BLaER1 treated with 17β-estradiol and CSF1 and Interleukin-3, amounts not matched to agents 10 nM and 100 nM (cell line): Measurements from ENCODE around the gene CDKAL1.

Source experiments
- H3K27ac ChIP-seq, 11 experiments: shearing (Covaris generic); formaldehyde crosslinking; 2 replicates each; pipeline ENCODE4 v1.8.1; 2022
- H3K27me3 ChIP-seq, 11 experiments: shearing (Covaris generic); formaldehyde crosslinking; 2 replicates each; pipeline ENCODE4 v1.8.1; 2022
- H3K36me3 ChIP-seq, 11 experiments: shearing (Covaris generic); formaldehyde crosslinking; 2 replicates each; pipeline ENCODE4 v1.8.1; 2022
- H3K4me1 ChIP-seq, 10 experiments: shearing (Covaris generic); formaldehyde crosslinking; 2 replicates each; pipeline ENCODE4 v1.8.1; 2022
- H3K4me2 ChIP-seq, 11 experiments: shearing (Covaris generic); formaldehyde crosslinking; 2 replicates each; pipeline ENCODE4 v1.8.1; 2022
- H3K4me3 ChIP-seq, 10 experiments: shearing (Covaris generic); formaldehyde crosslinking; 2 replicates each; pipeline ENCODE4 v1.8.1; 2022
- H3K9ac ChIP-seq, 11 experiments: shearing (Covaris generic); formaldehyde crosslinking; 2 replicates each; pipeline ENCODE4 v1.8.1; 2022
- H3K9me3 ChIP-seq, 11 experiments: shearing (Covaris generic); formaldehyde crosslinking; replicated peaks in 1 of 11; 2 replicates each; pipeline ENCODE4 v1.8.1; 2022
- H4K20me1 ChIP-seq, 11 experiments: shearing (Covaris generic); formaldehyde crosslinking; 2 replicates each; pipeline ENCODE4 v1.8.1; 2022
- Cebpa-rat ChIP-seq, 11 experiments: shearing (Covaris generic); IDR thresholded peaks; 2 replicates each; pipeline ENCODE4 v1.8.1; 2022

CDKAL1 gene

DNA sequence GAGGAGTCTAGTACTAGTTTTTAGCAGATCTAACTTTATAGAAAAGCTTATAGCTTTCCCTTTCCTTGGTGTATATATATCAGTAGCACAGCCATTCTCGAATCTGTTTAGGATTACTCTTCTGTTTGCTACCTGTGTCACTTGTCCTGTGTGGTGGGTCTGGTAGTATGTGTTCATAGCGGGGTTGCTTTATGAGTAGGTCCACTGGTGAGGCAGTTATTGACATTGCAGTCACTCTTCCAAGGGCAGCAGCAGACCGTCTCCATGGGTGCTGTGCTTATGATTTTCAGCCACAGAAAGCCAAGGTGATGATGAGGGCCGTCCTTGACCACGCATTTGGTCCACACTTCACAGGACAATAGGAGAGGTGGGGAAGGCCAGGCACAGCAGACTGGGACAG is 171.5 kb downstream of the CDKAL1 start:
- Histone ChIP-seq H3K27me3 (no peaks in the 10 kb centered on the region), H3K9ac (no peak overlapping the region), H3K9me3 (peaks cover 0 to 9% (median 0%) of the 10 kb centered on the region in 11 experiments; a peak in 1 of 22 replicates), H3K4me1 (peaks cover 0 to 11% (median 8%) of the 10 kb centered on the region in 10 experiments; a peak in 13 of 20 replicates), H4K20me1 (peaks cover 0 to 10% (median 0%) of the 10 kb centered on the region in 11 experiments; a peak in 1 of 22 replicates), H3K4me2 (no peak overlapping the region), H3K4me3 (no peak overlapping the region), H3K36me3 (peaks cover 0 to 7% (median 0%) of the 10 kb centered on the region in 11 experiments; a peak in 1 of 22 replicates), H3K27ac (no peak overlapping the region)
- TF ChIP-seq Cebpa-rat (IDR thresholded peaks at IDR 0.05), result no peak

- Histone ChIP-seq H3K9me3 (peaks cover 0 to 9% (median 0%) of the 10 kb centered on the region in 11 experiments; a peak in 1 of 22 replicates), H3K27ac (no peak overlapping the region), H3K9ac (no peak overlapping the region), H3K4me1 (peaks cover 0 to 11% (median 8%) of the 10 kb centered on the region in 10 experiments; a peak in 13 of 20 replicates), H3K4me3 (no peak overlapping the region), H3K4me2 (no peak overlapping the region), H3K36me3 (peaks cover 0 to 7% (median 0%) of the 10 kb centered on the region in 11 experiments; a peak in 1 of 22 replicates), H3K27me3 (no peaks in the 10 kb centered on the region), H4K20me1 (peaks cover 0 to 10% (median 0%) of the 10 kb centered on the region in 11 experiments; a peak in 1 of 22 replicates)
- no peak for TF ChIP-seq Cebpa-rat (IDR thresholded peaks at IDR 0.05)
These were observed 172.1 kb downstream of the CDKAL1 start for GRCh38 chr6:20706238-20706938.

GRCh38 chr6:20706939-20707485 is 172.8 kb downstream of the CDKAL1 start:
- H3K27me3 ChIP-seq, result no peaks in the 10 kb centered on the region
- H3K9me3 ChIP-seq, result peaks cover 0 to 8% (median 0%) of the 10 kb centered on the region in 11 experiments; a peak in 1 of 22 replicates
- H3K36me3 ChIP-seq, result peaks cover 0 to 7% (median 0%) of the 10 kb centered on the region in 11 experiments; a peak in 1 of 22 replicates
- no peak overlapping the region for H3K4me3 ChIP-seq
- H4K20me1 ChIP-seq, result peaks cover 0 to 10% (median 0%) of the 10 kb centered on the region in 11 experiments; a peak in 1 of 22 replicates
- H3K27ac ChIP-seq, result no peak overlapping the region
- TF ChIP-seq Cebpa-rat (IDR thresholded peaks at IDR 0.05), result no peak
- no peak overlapping the region for H3K4me2 ChIP-seq
- peaks cover 0 to 11% (median 8%) of the 10 kb centered on the region in 10 experiments; a peak in 13 of 20 replicates for H3K4me1 ChIP-seq
- H3K9ac ChIP-seq, result no peak overlapping the region

GRCh38 chr6:20707870-20708269 is 173.6 kb downstream of the CDKAL1 start:
- Histone ChIP-seq H3K4me1 (peaks cover 0 to 11% (median 8%) of the 10 kb centered on the region in 10 experiments; a peak in 13 of 20 replicates), H3K36me3 (no peaks in the 10 kb centered on the region), H3K9ac (no peak overlapping the region), H4K20me1 (peaks cover 0 to 2% (median 0%) of the 10 kb centered on the region in 11 experiments; a peak in 1 of 22 replicates), H3K4me2 (no peak overlapping the region), H3K27me3 (no peaks in the 10 kb centered on the region), H3K4me3 (no peak overlapping the region), H3K27ac (no peak overlapping the region), H3K9me3 (no peaks in the 10 kb centered on the region)
- no peak for TF ChIP-seq Cebpa-rat (IDR thresholded peaks at IDR 0.05)

DNA sequence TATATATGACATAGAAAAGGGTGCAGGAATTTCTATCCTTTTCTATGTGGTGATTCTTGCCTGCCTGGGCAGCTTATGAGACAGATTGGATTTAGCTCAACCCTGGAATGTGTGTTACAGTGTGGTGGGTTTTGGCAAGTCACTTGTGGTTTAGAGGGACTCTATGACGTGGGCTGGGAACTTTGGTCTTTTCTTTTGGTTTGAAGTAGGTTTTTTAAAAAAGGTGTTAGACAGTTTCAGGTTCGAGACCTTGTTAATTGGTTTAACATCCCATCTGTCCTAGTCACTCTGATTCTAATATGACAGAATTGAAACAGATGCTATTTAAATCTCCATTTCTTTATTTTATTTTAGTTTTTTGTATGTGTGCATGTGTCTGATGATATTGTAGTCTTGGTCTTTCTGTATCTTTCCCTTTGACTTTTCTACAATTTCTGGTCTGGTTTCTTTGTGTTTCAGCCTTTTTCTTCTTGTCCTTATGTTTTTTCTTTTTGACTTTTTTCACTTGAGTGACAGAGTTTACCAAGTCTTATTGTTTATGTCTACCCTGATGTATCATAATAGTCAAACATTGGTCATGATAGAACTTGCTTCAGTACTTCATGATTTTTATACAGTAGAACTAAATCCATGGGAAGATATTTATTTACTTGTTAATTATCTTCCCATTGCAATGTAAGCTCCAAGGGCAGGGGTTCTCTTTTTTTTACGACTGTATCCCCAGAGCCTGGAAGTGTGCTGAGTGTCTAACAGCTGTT is 174.3 kb downstream of the CDKAL1 start:
- no peaks in the 10 kb centered on the region for H3K27me3 ChIP-seq
- H3K9ac ChIP-seq, result no peak overlapping the region
- no peaks in the 10 kb centered on the region for H3K36me3 ChIP-seq
- H3K4me3 ChIP-seq, result no peak overlapping the region
- no peak for TF ChIP-seq Cebpa-rat (IDR thresholded peaks at IDR 0.05)
- no peak overlapping the region for H3K27ac ChIP-seq
- peaks cover 0 to 11% (median 8%) of the 10 kb centered on the region in 10 experiments; a peak in 13 of 20 replicates for H3K4me1 ChIP-seq
- no peaks in the 10 kb centered on the region for H4K20me1 ChIP-seq
- no peak overlapping the region; a peak in 1 of 22 replicates for H3K4me2 ChIP-seq
- no peaks in the 10 kb centered on the region for H3K9me3 ChIP-seq

DNA sequence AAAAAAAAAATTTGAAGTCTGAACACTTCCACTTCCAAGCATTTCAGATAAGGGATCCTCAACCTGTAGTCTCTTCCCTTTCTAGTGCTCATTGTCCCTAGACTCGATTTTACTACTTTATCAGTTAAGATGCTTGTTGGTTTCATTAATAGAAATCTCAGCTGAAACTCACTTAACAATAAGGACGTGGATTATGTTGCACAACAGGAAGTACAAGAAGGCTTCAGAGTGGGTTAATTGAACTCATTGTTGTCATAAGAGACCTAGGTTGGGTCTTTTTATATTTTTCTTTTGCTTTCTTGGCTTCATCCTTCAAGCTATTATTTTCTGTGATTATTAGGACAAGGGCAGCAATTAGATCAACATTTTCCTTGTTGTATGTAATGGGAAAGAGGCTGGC is 175.2 kb downstream of the CDKAL1 start:
- Histone ChIP-seq H4K20me1 (no peaks in the 10 kb centered on the region), H3K4me2 (peak overlapping the region in 8 of 11 experiments; percentile 8 to 40 (median 27); a peak in 9 of 22 replicates), H3K9me3 (no peaks in the 10 kb centered on the region), H3K36me3 (no peaks in the 10 kb centered on the region), H3K27me3 (no peaks in the 10 kb centered on the region), H3K9ac (no peak overlapping the region), H3K4me1 (peaks cover 0 to 11% (median 8%) of the 10 kb centered on the region in 10 experiments; a peak in 13 of 20 replicates), H3K27ac (no peak overlapping the region), H3K4me3 (no peak overlapping the region)
- TF ChIP-seq Cebpa-rat (IDR thresholded peaks at IDR 0.05), result 0 out of 22 replicates have a peak, but pooled peaks of 1 of the 11 experiments have one; percentile 22

DNA sequence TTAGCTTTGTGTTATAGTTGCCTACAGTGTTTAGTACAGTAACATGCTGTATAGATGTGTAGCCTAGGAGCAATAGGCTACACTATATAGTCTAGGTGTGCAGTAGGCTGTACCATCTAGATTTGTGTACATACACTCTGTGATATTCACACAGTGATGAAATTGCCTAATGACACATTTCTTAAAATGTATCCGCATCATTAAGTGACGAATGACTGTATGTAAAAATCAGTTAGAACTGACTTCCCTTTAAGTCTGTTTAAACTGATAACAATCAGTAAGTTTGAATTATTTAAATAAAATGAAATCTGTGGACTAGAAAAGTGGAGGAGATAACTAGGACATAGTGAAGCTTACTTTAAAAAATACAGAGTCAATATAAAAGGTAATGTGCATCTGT is 176.1 kb downstream of the CDKAL1 start:
- Histone ChIP-seq H3K4me1 (peaks cover 0 to 11% (median 8%) of the 10 kb centered on the region in 10 experiments; a peak in 13 of 20 replicates), H3K36me3 (no peaks in the 10 kb centered on the region), H3K9ac (no peak overlapping the region), H3K4me3 (no peak overlapping the region), H4K20me1 (no peaks in the 10 kb centered on the region), H3K27ac (no peak overlapping the region), H3K27me3 (no peaks in the 10 kb centered on the region), H3K9me3 (no peaks in the 10 kb centered on the region), H3K4me2 (no peak overlapping the region)
- no peak for TF ChIP-seq Cebpa-rat (IDR thresholded peaks at IDR 0.05)

- H3K36me3 ChIP-seq, result no peaks in the 10 kb centered on the region
- H3K9me3 ChIP-seq, result no peaks in the 10 kb centered on the region
- H3K9ac ChIP-seq, result no peak overlapping the region
- no peaks in the 10 kb centered on the region for H4K20me1 ChIP-seq
- no peak for TF ChIP-seq Cebpa-rat (IDR thresholded peaks at IDR 0.05)
- no peaks in the 10 kb centered on the region for H3K27me3 ChIP-seq
- peaks cover 6 to 17% (median 12%) of the 10 kb centered on the region in 10 experiments; a peak in 19 of 20 replicates for H3K4me1 ChIP-seq
- no peak overlapping the region for H3K4me3 ChIP-seq
- H3K4me2 ChIP-seq, result no peak overlapping the region
- H3K27ac ChIP-seq, result no peak overlapping the region
These were observed 177.3 kb downstream of the CDKAL1 start for GRCh38 chr6:20711518-20711917.

GRCh38 chr6:20712011-20712410 is 177.8 kb downstream of the CDKAL1 start:
- Histone ChIP-seq H3K27me3 (no peaks in the 10 kb centered on the region), H4K20me1 (peaks cover 0 to 1% (median 0%) of the 10 kb centered on the region in 11 experiments; a peak in 2 of 22 replicates), H3K4me2 (no peak overlapping the region), H3K36me3 (no peaks in the 10 kb centered on the region), H3K9ac (no peak overlapping the region), H3K27ac (no peak overlapping the region), H3K9me3 (no peaks in the 10 kb centered on the region), H3K4me3 (no peak overlapping the region), H3K4me1 (peaks cover 7 to 22% (median 15%) of the 10 kb centered on the region in 10 experiments; a peak in 19 of 20 replicates)
- TF ChIP-seq Cebpa-rat (IDR thresholded peaks at IDR 0.05), result no peak
